Cardiac fibroblast (primary cell): Measurements from ENCODE around the gene ADGRA1.

Experiments used
- DNase-seq, 2 donors: peaks; one replicate each; pipeline versions ENCODE4 v3.0.0 to v3.0.0-alpha.2; 2010; ENCODE audit warnings: low read depth in 2 of 2
- H3K4me3 ChIP-seq, 2 donors: replicated peaks in 1 of 2; 1 replicate in 1 of 2; 2 replicates in 1 of 2; pipeline ENCODE4 v1.5.1; 2011; ENCODE audit warnings: low read depth in 2 of 2, low read length in 2 of 2, mild to moderate bottlenecking in 2 of 2, moderate library complexity in 1 of 2
- CTCF ChIP-seq: IDR thresholded peaks from one replicate; pipeline ENCODE4 v1.5.1; 2011; ENCODE audit warnings: low read depth, mild to moderate bottlenecking, low read length, inconsistent platforms

The ADGRA1 gene

GRCh38 chr10:133166504-133166827, 78.7 kb downstream of the ADGRA1 start:
- no peak overlapping the region for H3K4me3 ChIP-seq
- no peak for DNase-seq
- no peak for TF ChIP-seq CTCF

GRCh38 chr10:133166828-133167692, 79.3 kb downstream of the ADGRA1 start:
- no peak overlapping the region for H3K4me3 ChIP-seq
- DNase-seq: no peak
- no peak for TF ChIP-seq CTCF

- no peak for TF ChIP-seq CTCF
- DNase-seq: no peak
- H3K4me3 ChIP-seq: no peak overlapping the region
Measured at GRCh38 chr10:133167693-133168616, 80.2 kb downstream of the ADGRA1 start.

GRCh38 chr10:133168617-133169031, 80.9 kb downstream of the ADGRA1 start:
- no peak overlapping the region for H3K4me3 ChIP-seq
- TF ChIP-seq CTCF: no peak
- DNase-seq: no peak

- DNase-seq: no peak
- no peak overlapping the region for H3K4me3 ChIP-seq
- TF ChIP-seq CTCF: no peak
Measured at GRCh38 chr10:133169173-133169947, 81.6 kb downstream of the ADGRA1 start.

- no peak for TF ChIP-seq CTCF
- no peak overlapping the region for H3K4me3 ChIP-seq
- no peak for DNase-seq
Measured at GRCh38 chr10:133170092-133170491, 82.4 kb downstream of the ADGRA1 start.
